PC-9 (cell line): ENCODE measurements around the gene BGLAP. TPM values are rescaled to one million over a fixed set of nuclear protein-coding genes. Genes with fewer than 3 reads are reported as not detected.

Experiments used
- BruUV-seq: library from RNA; stranded (reverse); fragments of 400-500 nt; replicated peaks from 2 replicates; lab custom pipeline; 2021; lab: Mats Ljungman, UMichigan
- CTCF ChIA-PET: fragments of 300-600 bp; sonication (Branson Sonifier 250); formaldehyde crosslinking; loops from one replicate; lab custom pipeline; 2022; ENCODE audit warnings: antibody characterized with exemption; lab: Charles Lee
- POLR2A ChIA-PET: fragments of 300-600 bp; sonication (Branson Sonifier 250); formaldehyde crosslinking; loops from one replicate; lab custom pipeline; 2022; ENCODE audit warnings: antibody characterized with exemption; ENCODE audit not compliant: unreplicated experiment; lab: Charles Lee
- DNase-seq, 2 experiments: peaks; one replicate each; pipeline versions ENCODE4 v3.0.0 to v3.0.0-alpha.2; 2015 to 2022; ENCODE audit warnings: mixed read lengths in 1 of 2
- H2AFZ ChIP-seq: fragments of 200-600 bp; sonication (generic); 2 replicates; pipeline ENCODE4 v1.8.1; 2017; ENCODE audit warnings: antibody characterized with exemption
- H3F3A ChIP-seq: fragments of 200-600 bp; sonication (generic); 2 replicates; pipeline ENCODE4 v1.8.1; 2017; ENCODE audit warnings: antibody characterized with exemption, mild to moderate bottlenecking, low read depth; ENCODE audit not compliant: insufficient read depth
- H3K27ac ChIP-seq: fragments of 200-600 bp; sonication (generic); 2 replicates; pipeline ENCODE4 v1.6.1; 2016; ENCODE audit warnings: mixed run types
- H3K27me3 ChIP-seq: fragments of 200-600 bp; sonication (generic); 2 replicates; pipeline ENCODE4 v1.6.1; 2016; ENCODE audit warnings: low read depth, mixed run types; ENCODE audit not compliant: insufficient read depth
- H3K36me3 ChIP-seq: fragments of 200-600 bp; sonication (generic); 2 replicates; pipeline ENCODE4 v1.6.1; 2016; ENCODE audit warnings: low read depth, mixed run types
- H3K4me1 ChIP-seq: fragments of 200-600 bp; sonication (generic); replicated peaks from 2 replicates; pipeline ENCODE4 v1.6.1; 2016; ENCODE audit warnings: mixed run types; ENCODE audit not compliant: insufficient read depth
- H3K4me2 ChIP-seq: fragments of 200-600 bp; sonication (generic); 2 replicates; pipeline ENCODE4 v1.6.1; 2017; ENCODE audit warnings: mixed run types
- H3K4me3 ChIP-seq: fragments of 200-600 bp; sonication (generic); 2 replicates; pipeline ENCODE4 v1.6.1; 2016; ENCODE audit warnings: mixed run types
- H3K79me2 ChIP-seq: fragments of 200-600 bp; sonication (generic); 2 replicates; pipeline ENCODE4 v1.6.1; 2017; ENCODE audit warnings: low read depth, mixed run types
- H3K9me2 ChIP-seq: fragments of 200-600 bp; sonication (generic); 2 replicates; pipeline ENCODE4 v1.8.1; 2017; ENCODE audit warnings: mild to moderate bottlenecking; ENCODE audit not compliant: insufficient read depth
- H3K9me3 ChIP-seq: fragments of 200-600 bp; sonication (generic); 2 replicates; pipeline ENCODE4 v1.8.1; 2016; ENCODE audit warnings: low read depth; ENCODE audit not compliant: insufficient read depth
- H4K20me1 ChIP-seq: fragments of 200-600 bp; sonication (generic); 2 replicates; pipeline ENCODE4 v1.8.1; 2017; ENCODE audit not compliant: insufficient read depth
- EZH2 ChIP-seq: fragments of 200-600 bp; sonication (generic); IDR thresholded peaks from 2 replicates; pipeline ENCODE4 v1.8.0; 2017; ENCODE audit warnings: antibody characterized with exemption, low read depth
- intact Hi-C: fragments of 100-400 bp; cut with micrococcal nuclease; formaldehyde crosslinking; loops from one replicate; pipeline ENCODE4 v1.10.0; 2022; ENCODE audit not compliant: unreplicated experiment
- total RNA-seq: library from RNA; stranded (reverse); gene quantifications from 2 replicates; pipeline ENCODE4 v1.2.3, GENCODE V29; 2021
- TF ChIP-seq, protein P1 (sequence below): fragments of 200-600 bp; sonication (generic); conservative IDR thresholded peaks from 2 replicates; pipeline ENCODE4 v1.6.1; 2017; ENCODE audit warnings: mixed run types, antibody characterized with exemption, mild to moderate bottlenecking, moderate library complexity

The BGLAP gene
- total RNA-seq, 1 experiment from 2014 or later = 2.6 TPM

DNA sequence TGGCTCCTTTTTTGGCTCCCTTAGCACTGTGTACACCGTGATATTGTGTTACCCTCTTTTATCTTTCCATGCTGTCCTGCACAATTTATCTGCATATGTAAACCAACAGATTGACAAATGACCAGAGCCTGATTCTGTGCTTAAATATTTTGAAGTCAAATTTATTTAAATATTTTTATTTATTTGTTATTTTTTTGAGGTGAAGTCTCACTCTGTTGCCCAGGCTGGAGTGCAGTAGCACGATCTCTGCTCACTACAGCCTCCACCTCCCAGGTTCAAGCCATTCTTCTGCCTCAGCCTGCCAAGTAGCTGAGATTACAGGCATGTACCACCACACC is 16.3 kb upstream of the BGLAP start:
- POLR2A ChIA-PET = interaction anchor here (0.6 to 0.7 kb wide), 2 partner anchors 80 to 129 kb away, joined by 5 to 29 read pairs; no protein-coding TSS in a partner anchor
- intact Hi-C loops = loop anchor here (1.0 to 5.0 kb wide), 4 partner anchors 79 to 223 kb away; no protein-coding TSS in a partner anchor
- BruUV-seq = no TSS peak
- Histone ChIP-seq H3K4me1 (0 out of 2 replicates have a peak, but pooled peaks cover 5% of the 10 kb centered on the region), H3K9me2 (no peaks in the 10 kb centered on the region), H2AFZ (no peak overlapping the region), H3K4me3 (no peak overlapping the region), H3F3A (peaks cover 11% of the 10 kb centered on the region), H3K79me2 (no peaks in the 10 kb centered on the region), H3K36me3 (0 out of 2 replicates have a peak, but pooled peaks cover 8% of the 10 kb centered on the region), H3K27me3 (no peaks in the 10 kb centered on the region), H4K20me1 (no peaks in the 10 kb centered on the region; the same call in 1 of the 2 replicates), H3K9me3 (no peaks in the 10 kb centered on the region), H3K4me2 (no peak overlapping the region), H3K27ac (no peak overlapping the region)
- CTCF ChIA-PET = interaction anchor here (1.0 to 1.8 kb wide), 3 partner anchors 72 to 111 kb away, joined by 4 to 32 read pairs (median 6); partner anchors contain the start of genes LMNA and SEMA4A
- no peak for TF ChIP-seq EZH2
- TF ChIP-seq, protein P1, sequence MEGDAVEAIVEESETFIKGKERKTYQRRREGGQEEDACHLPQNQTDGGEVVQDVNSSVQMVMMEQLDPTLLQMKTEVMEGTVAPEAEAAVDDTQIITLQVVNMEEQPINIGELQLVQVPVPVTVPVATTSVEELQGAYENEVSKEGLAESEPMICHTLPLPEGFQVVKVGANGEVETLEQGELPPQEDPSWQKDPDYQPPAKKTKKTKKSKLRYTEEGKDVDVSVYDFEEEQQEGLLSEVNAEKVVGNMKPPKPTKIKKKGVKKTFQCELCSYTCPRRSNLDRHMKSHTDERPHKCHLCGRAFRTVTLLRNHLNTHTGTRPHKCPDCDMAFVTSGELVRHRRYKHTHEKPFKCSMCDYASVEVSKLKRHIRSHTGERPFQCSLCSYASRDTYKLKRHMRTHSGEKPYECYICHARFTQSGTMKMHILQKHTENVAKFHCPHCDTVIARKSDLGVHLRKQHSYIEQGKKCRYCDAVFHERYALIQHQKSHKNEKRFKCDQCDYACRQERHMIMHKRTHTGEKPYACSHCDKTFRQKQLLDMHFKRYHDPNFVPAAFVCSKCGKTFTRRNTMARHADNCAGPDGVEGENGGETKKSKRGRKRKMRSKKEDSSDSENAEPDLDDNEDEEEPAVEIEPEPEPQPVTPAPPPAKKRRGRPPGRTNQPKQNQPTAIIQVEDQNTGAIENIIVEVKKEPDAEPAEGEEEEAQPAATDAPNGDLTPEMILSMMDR = peak; percentile 21; the same call in 1 of the 2 replicates
- DNase-seq = no peak

DNA sequence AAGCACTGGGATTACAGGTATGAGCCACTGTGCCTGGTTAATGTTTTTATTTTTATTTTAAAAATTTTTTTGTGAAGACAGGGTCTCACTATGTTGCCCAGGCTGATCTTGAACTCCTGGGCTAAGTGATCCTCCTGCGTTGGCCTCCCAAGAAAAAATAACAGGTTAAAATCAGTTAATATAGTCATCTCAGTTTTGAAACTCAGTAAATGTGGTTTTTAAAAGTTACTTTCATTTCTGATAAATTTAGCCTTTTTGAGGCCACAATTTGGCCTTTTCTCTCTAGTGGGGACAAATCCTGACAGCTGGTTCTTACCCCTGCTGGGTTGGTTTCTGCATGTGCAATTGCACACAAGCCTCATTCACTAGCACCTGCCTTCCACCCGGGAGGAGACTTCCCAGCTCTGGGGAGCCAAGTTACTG is 15.9 kb upstream of the BGLAP start:
- intact Hi-C loops = loop anchor here (5.0 kb wide), 2 partner anchors 221 to 224 kb away; no protein-coding TSS in a partner anchor
- Histone ChIP-seq H4K20me1 (no peaks in the 10 kb centered on the region; the same call in 1 of the 2 replicates), H3K4me3 (no peak overlapping the region), H3K27me3 (no peaks in the 10 kb centered on the region), H2AFZ (no peak overlapping the region), H3K27ac (no peak overlapping the region), H3K9me3 (no peaks in the 10 kb centered on the region), H3K9me2 (no peaks in the 10 kb centered on the region), H3K79me2 (no peaks in the 10 kb centered on the region), H3K4me1 (0 out of 2 replicates have a peak, but pooled peaks cover 5% of the 10 kb centered on the region), H3K4me2 (no peak overlapping the region), H3F3A (peaks cover 11% of the 10 kb centered on the region), H3K36me3 (0 out of 2 replicates have a peak, but pooled peaks cover 8% of the 10 kb centered on the region)
- no peak for TF ChIP-seq EZH2
- TF ChIP-seq, protein P1 = no peak
- BruUV-seq = no TSS peak
- ChIA-PET CTCF (interaction anchor here (1.1 to 1.8 kb wide), 2 partner anchors 73 to 80 kb away, joined by 4 to 32 read pairs; partner anchors contain the start of gene SEMA4A), POLR2A (no interaction called here)
- no peak for DNase-seq

DNA sequence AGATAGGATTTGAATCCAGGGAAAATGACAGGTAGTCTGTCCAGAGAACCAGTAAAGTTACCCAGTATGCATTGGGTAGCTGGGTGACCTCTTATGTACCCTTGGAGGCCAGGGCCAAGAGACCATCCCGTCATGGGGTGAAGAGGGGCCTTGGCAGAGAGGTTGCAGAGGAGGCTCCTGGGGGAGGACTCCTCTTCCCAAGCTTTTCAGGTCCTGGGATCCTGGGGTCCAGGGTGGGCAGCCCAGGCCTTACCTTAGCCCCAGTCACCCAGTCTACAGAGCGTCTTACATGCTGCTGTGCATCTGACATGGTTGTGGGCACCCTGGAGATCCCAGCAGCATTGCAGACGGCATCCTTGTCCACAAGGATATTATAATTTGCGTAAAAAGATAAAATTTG is 15.2 kb upstream of the BGLAP start:
- no peaks in the 10 kb centered on the region for H3K9me2 ChIP-seq
- H2AFZ ChIP-seq = no peak overlapping the region
- 0 out of 2 replicates have a peak, but pooled peaks cover 5% of the 10 kb centered on the region for H3K4me1 ChIP-seq
- intact Hi-C loops = loop anchor here (5.0 kb wide), 2 partner anchors 221 to 224 kb away; no protein-coding TSS in a partner anchor
- 0 out of 2 replicates have a peak, but pooled peaks cover 8% of the 10 kb centered on the region for H3K36me3 ChIP-seq
- no peak overlapping the region for H3K27ac ChIP-seq
- H4K20me1 ChIP-seq = no peaks in the 10 kb centered on the region; the same call in 1 of the 2 replicates
- no peaks in the 10 kb centered on the region for H3K27me3 ChIP-seq
- no peak overlapping the region for H3K4me3 ChIP-seq
- BruUV-seq = no TSS peak
- H3K79me2 ChIP-seq = no peaks in the 10 kb centered on the region
- ChIA-PET CTCF (no interaction called here), POLR2A (no interaction called here)
- H3K9me3 ChIP-seq = no peaks in the 10 kb centered on the region
- DNase-seq = no peak
- H3F3A ChIP-seq = peaks cover 11% of the 10 kb centered on the region
- H3K4me2 ChIP-seq = no peak overlapping the region
- TF ChIP-seq, protein P1 = no peak
- TF ChIP-seq EZH2 = no peak
